K562 (cell line): ENCODE data around the gene FLCN. TPM values are rescaled to one million over a fixed set of nuclear protein-coding genes. Genes with fewer than 3 reads are reported as not detected.

Source experiments
- ATAC-seq: fragments of 200-7000 bp; cut with Tn5 transposase; 3 replicates; pipeline ENCODE4 v1.9.1; 2020; ENCODE audit warnings: moderate library complexity
- BruUV-seq: library from RNA; stranded (reverse); fragments of 400-500 nt; replicated peaks from 2 replicates; lab custom pipeline; 2021; lab: Mats Ljungman, UMichigan
- CTCF ChIA-PET: fragments of 300-600 bp; formaldehyde crosslinking; extraction: SDS; loops from one replicate; lab custom pipeline; 2021; ENCODE audit warnings: low intra/inter-chr PET ratio; lab: Yijun Ruan, JAX
- POLR2A ChIA-PET: fragments of 300-600, 350-650 bp; sonication (Branson Sonifier 250); formaldehyde crosslinking; extraction: SDS; loops from one replicate; lab custom pipeline; 2021; ENCODE audit warnings: antibody characterized with exemption, inconsistent platforms; lab: Yijun Ruan, JAX
- DNase-seq, 4 experiments: peaks; one replicate each; pipeline versions ENCODE4 v3.0.0 to v3.0.0-alpha.2; 2011 to 2018; ENCODE audit warnings: low spot score in 3 of 4, mixed read lengths in 3 of 4; ENCODE audit errors: extremely low read depth in 1 of 4
- FAIRE-seq: peaks from 2 replicates; lab custom pipeline; 2011; peaks lifted over from hg19 to GRCh38; lab: Jason Lieb, UNC
- H2AFZ ChIP-seq: 2 replicates; pipeline ENCODE4 v1.6.0; 2011; ENCODE audit warnings: low read depth, low read length, control low read depth, inconsistent platforms
- H3K27ac ChIP-seq: fragments of 200-600 bp; 3 replicates; pipeline ENCODE4 v1.8.0; 2011; ENCODE audit warnings: low read depth, mild to moderate bottlenecking, control low read depth, inconsistent platforms, low read length, moderate library complexity, mixed read lengths; ENCODE audit errors: extremely low read depth
- H3K27me3 ChIP-seq, 2 experiments: fragments of 300-600 bp in 1 of 2; 2 replicates in 1 of 2; 3 replicates in 1 of 2; pipeline versions ENCODE4 v1.6.0 to v1.8.0; 2011; ENCODE audit warnings: inconsistent platforms in 2 of 2, low read length in 2 of 2, mild to moderate bottlenecking in 1 of 2, mixed read lengths in 1 of 2, moderate library complexity in 1 of 2; ENCODE audit not compliant: control insufficient read depth in 2 of 2, insufficient read depth in 2 of 2
- H3K36me3 ChIP-seq: fragments of 300-600 bp; 3 replicates; pipeline ENCODE4 v1.8.0; 2011; ENCODE audit warnings: mild to moderate bottlenecking, low read length, inconsistent platforms; ENCODE audit not compliant: control insufficient read depth, insufficient read depth
- H3K4me1 ChIP-seq, 2 experiments: fragments of 200-600 bp in 1 of 2; replicated peaks in 1 of 2; 2 replicates in 1 of 2; 3 replicates in 1 of 2; pipeline versions ENCODE4 v1.5.1 to v1.8.0; 2011; ENCODE audit warnings: inconsistent platforms in 2 of 2, low read length in 2 of 2, mild to moderate bottlenecking in 1 of 2, mixed read lengths in 1 of 2, moderate library complexity in 1 of 2; ENCODE audit not compliant: control insufficient read depth in 2 of 2, insufficient read depth in 2 of 2
- H3K4me2 ChIP-seq: 2 replicates; pipeline ENCODE4 v1.6.1; 2011; ENCODE audit warnings: low read length, control low read depth, inconsistent platforms, mixed read lengths; ENCODE audit not compliant: insufficient read depth
- H3K4me3 ChIP-seq: fragments of 200-600 bp; sonication (generic), shearing (Covaris generic); 2 replicates; pipeline ENCODE4 v1.5.1; 2016; ENCODE audit warnings: control low read depth, inconsistent platforms
- H3K79me2 ChIP-seq: fragments of 200-600 bp; 3 replicates; pipeline ENCODE4 v1.8.0; 2011; ENCODE audit warnings: low read length, inconsistent platforms; ENCODE audit not compliant: control insufficient read depth, insufficient read depth
- H3K9ac ChIP-seq, 2 experiments: 2 replicates each; pipeline versions ENCODE4 v1.6.0 to v1.6.1; 2011; ENCODE audit warnings: low read depth in 2 of 2, low read length in 2 of 2, control low read depth in 1 of 2, inconsistent platforms in 1 of 2, mild to moderate bottlenecking in 1 of 2, mixed read lengths in 1 of 2; ENCODE audit not compliant: insufficient read depth in 1 of 2
- H3K9me1 ChIP-seq: one replicate; pipeline ENCODE4 v1.6.0; 2011; ENCODE audit warnings: inconsistent platforms, mild to moderate bottlenecking, low read length, moderate library complexity; ENCODE audit not compliant: control insufficient read depth, insufficient read depth
- H3K9me3 ChIP-seq: replicated peaks from 2 replicates; pipeline ENCODE4 v1.5.1; 2011; ENCODE audit warnings: low read depth, low read length, inconsistent platforms; ENCODE audit not compliant: control insufficient read depth, insufficient read depth
- H4K20me1 ChIP-seq: replicated peaks from 2 replicates; pipeline ENCODE4 v1.6.1; 2011; ENCODE audit warnings: low read length, inconsistent platforms, mixed read lengths; ENCODE audit not compliant: control insufficient read depth, insufficient read depth
- DDX20 ChIP-seq: fragments of 450-650 bp; IDR thresholded peaks from 2 replicates; pipeline ENCODE4 v1.6.1; 2016; ENCODE audit warnings: missing genetic modification characterization, low read depth, mild to moderate bottlenecking, missing compliant biosample characterization, moderate library complexity
- EHMT2 ChIP-seq: fragments of 450-650 bp; IDR thresholded peaks from 2 replicates; pipeline ENCODE4 v1.6.1; 2018; ENCODE audit warnings: antibody characterized with exemption
- ELF4 ChIP-seq: fragments of 450-650 bp; formaldehyde crosslinking; IDR thresholded peaks from 2 replicates; pipeline ENCODE4 v1.4.0; 2022; ENCODE audit warnings: missing genetic modification characterization
- ERF ChIP-seq: fragments of 450-650 bp; formaldehyde crosslinking; IDR thresholded peaks from 2 replicates; pipeline ENCODE4 v1.4.0; 2020; ENCODE audit warnings: mild to moderate bottlenecking, mixed read lengths
- HDAC3 ChIP-seq: fragments of 450-650 bp; IDR thresholded peaks from 2 replicates; pipeline ENCODE4 v1.6.1; 2018; ENCODE audit warnings: borderline replicate concordance, mild to moderate bottlenecking, moderate library complexity; ENCODE audit not compliant: partially characterized antibody
- IFI16 ChIP-seq: fragments of 250-450 bp; sonication (Bioruptor Pico); IDR thresholded peaks from 2 replicates; pipeline ENCODE4 v2.1.2; 2022; ENCODE audit warnings: mild to moderate bottlenecking, inconsistent platforms
- MTA2 ChIP-seq: fragments of 450-650 bp; IDR thresholded peaks from 2 replicates; pipeline ENCODE4 v1.6.1; 2016; ENCODE audit warnings: low read depth
- PATZ1 ChIP-seq: fragments of 250-450 bp; sonication (Bioruptor Pico); IDR thresholded peaks from 2 replicates; pipeline ENCODE4 v1.5.0; 2020; ENCODE audit warnings: mild to moderate bottlenecking, borderline replicate concordance
- TBP ChIP-seq: optimal IDR thresholded peaks from 2 replicates; pipeline ENCODE3; 2011; ENCODE audit warnings: low read depth, low read length, improper control_type of control experiment
- WHSC1 ChIP-seq: IDR thresholded peaks from one replicate; pipeline ENCODE4 v1.6.1; 2012; ENCODE audit warnings: low read length, control low read depth, inconsistent platforms
- ZBTB9 ChIP-seq: fragments of 450-650 bp; formaldehyde crosslinking; IDR thresholded peaks from 2 replicates; pipeline ENCODE4 v1.4.0; 2020; ENCODE audit warnings: mild to moderate bottlenecking, moderate library complexity
- ZNF407 ChIP-seq: fragments of 450-650 bp; IDR thresholded peaks from 2 replicates; pipeline ENCODE4 v1.6.1; 2016; ENCODE audit warnings: low read depth
- WGBS: fragments of 100-300 bp; shearing (Covaris generic); methylation state at CpG from one replicate; pipeline ENCODE4 v1.1.6; 2016; ENCODE audit warnings: low coverage, mixed read lengths; ENCODE audit not compliant: insufficient coverage; ENCODE audit errors: missing lambda C conversion rate; 5-methylcytosine and 5-hydroxymethylcytosine counted together
- in situ Hi-C: fragments of 300-500 bp; cut with MboI; formaldehyde crosslinking; loops from 4 replicates; pipeline ENCODE4 v1.15.0; 2018; ENCODE audit warnings: inconsistent platforms, mixed read lengths
- intact Hi-C: fragments of 100-400 bp; cut with micrococcal nuclease; formaldehyde crosslinking; loops from 2 replicates; pipeline ENCODE4 v1.14.2; 2022
- polyA plus RNA-seq, 8 experiments: library from polyadenylated mRNA; depleted of rRNA in 4 of 8; stranded (reverse) in 5 of 8; unstranded in 3 of 8; fragments of >200 nt; fragmentation: Nextera tagmentation in 2 of 8; fragmentation: Illumina TruSeq in 1 of 8; extraction: Ambion mirVana in 2 of 8; extraction: Trizol in 1 of 8; gene quantifications; 2 replicates each; pipeline versions ENCODE4 v1.2.1 to v1.2.3, GENCODE V29; 2011 to 2014; ENCODE audit warnings: inconsistent platforms in 1 of 8, missing spikeins in 1 of 8
- total RNA-seq, 7 experiments: library from RNA; depleted of rRNA in 6 of 7; stranded (reverse); fragments of >200 nt in 6 of 7; fragmentation: Illumina TruSeq in 2 of 7; extraction: Trizol in 2 of 7; gene quantifications; 2 replicates each; pipeline versions ENCODE4 v1.2.1 to v1.2.3, GENCODE V29; 2011 to 2021; ENCODE audit warnings: low replicate concordance in 1 of 7

FLCN gene
- total and polyA plus RNA-seq, 9 of the 15 experiments (the other 6 are each of a cell fraction or from before 2014, with no cell fraction given): 1.6 to 33.5 (median 10.9) TPM

- Histone ChIP-seq H3K27me3 (no peaks in the 10 kb centered on the region), H2AFZ (no peak overlapping the region), H3K79me2 (peaks cover 41% of the 10 kb centered on the region), H3K36me3 (peaks cover 48% of the 10 kb centered on the region; the same call in 2 of the 3 replicates), H4K20me1 (no peaks in the 10 kb centered on the region), H3K27ac (no peak overlapping the region), H3K9me3 (no peaks in the 10 kb centered on the region), H3K4me2 (no peak overlapping the region), H3K4me3 (no peak overlapping the region), H3K9ac (no peak overlapping the region), H3K4me1 (peaks cover 10 to 20% of the 10 kb centered on the region in 2 experiments; a peak in 4 of 5 replicates), H3K9me1 (no peaks in the 10 kb centered on the region)
- ChIA-PET CTCF (no interaction called here), POLR2A (no interaction called here)
- intact Hi-C loops: no loop called here
- BruUV-seq: no TSS peak
- in situ Hi-C loops: no loop called here
- no peak for FAIRE-seq
- no peak for DNase-seq
- 89% methylated on average over 5 of the region's 7 CpGs for WGBS
- no peak for ATAC-seq
- no peak for TF ChIP-seq DDX20 (tag)
- TF ChIP-seq PATZ1 (CRISPR knock-in tag): no peak
- TF ChIP-seq IFI16 (CRISPR knock-in tag): no peak
- TF ChIP-seq EHMT2: no peak
- TF ChIP-seq HDAC3: no peak
- TF ChIP-seq TBP: no peak
- TF ChIP-seq ZNF407: no peak
- no peak for TF ChIP-seq WHSC1
- no peak for TF ChIP-seq ZBTB9 (CRISPR knock-in tag)
- no peak for TF ChIP-seq MTA2
- no peak for TF ChIP-seq ERF (CRISPR knock-in tag)
- no peak for TF ChIP-seq ELF4 (CRISPR knock-in tag)
Observed at GRCh38 chr17:17200311-17200710, 36.7 kb downstream of the FLCN start.
